SK-N-MC (cell line): ENCODE data around the gene OSBPL10.

ENCODE experiments used
- DNase-seq: peaks from one replicate; pipeline ENCODE4 v3.0.0-alpha.2; 2011; ENCODE audit warnings: low read depth, low spot score
- H3K27ac ChIP-seq: fragments of 200-600 bp; sonication (generic); 2 replicates; pipeline ENCODE4 v1.5.1; 2016; ENCODE audit warnings: mixed run types
- H3K36me3 ChIP-seq: fragments of 200-600 bp; sonication (generic); 2 replicates; pipeline ENCODE4 v1.6.1; 2017; ENCODE audit warnings: antibody characterized with exemption, low read length, mixed read lengths; ENCODE audit not compliant: insufficient read depth
- H3K4me3 ChIP-seq: fragments of 200-600 bp; sonication (generic); 2 replicates; pipeline ENCODE4 v1.5.1; 2016
- H3K9ac ChIP-seq: fragments of 200-600 bp; sonication (generic); 2 replicates; pipeline ENCODE4 v1.8.0; 2017; ENCODE audit warnings: mixed run types, mixed read lengths; ENCODE audit not compliant: insufficient read length
- H3K9me3 ChIP-seq: fragments of 200-600 bp; sonication (generic); 2 replicates; pipeline ENCODE4 v1.6.1; 2017; ENCODE audit warnings: low read depth, mild to moderate bottlenecking, antibody characterized with exemption, low read length, moderate library complexity, mixed read lengths
- EZH2 ChIP-seq: fragments of 200-600 bp; sonication (generic); IDR thresholded peaks from one replicate; pipeline ENCODE4 v1.6.1; 2017; ENCODE audit warnings: antibody characterized with exemption
- FOXP2 ChIP-seq: optimal IDR thresholded peaks from 2 replicates; pipeline ENCODE3; 2011; ENCODE audit warnings: mild to moderate bottlenecking, moderate library complexity; ENCODE audit not compliant: insufficient read depth; ENCODE audit errors: extremely low read length, control extremely low read depth
- POLR2AphosphoS5 ChIP-seq: IDR thresholded peaks from 2 replicates; pipeline ENCODE4 v1.6.1; 2012; ENCODE audit warnings: mild to moderate bottlenecking, low read depth, low read length, borderline replicate concordance

Gene OSBPL10

DNA sequence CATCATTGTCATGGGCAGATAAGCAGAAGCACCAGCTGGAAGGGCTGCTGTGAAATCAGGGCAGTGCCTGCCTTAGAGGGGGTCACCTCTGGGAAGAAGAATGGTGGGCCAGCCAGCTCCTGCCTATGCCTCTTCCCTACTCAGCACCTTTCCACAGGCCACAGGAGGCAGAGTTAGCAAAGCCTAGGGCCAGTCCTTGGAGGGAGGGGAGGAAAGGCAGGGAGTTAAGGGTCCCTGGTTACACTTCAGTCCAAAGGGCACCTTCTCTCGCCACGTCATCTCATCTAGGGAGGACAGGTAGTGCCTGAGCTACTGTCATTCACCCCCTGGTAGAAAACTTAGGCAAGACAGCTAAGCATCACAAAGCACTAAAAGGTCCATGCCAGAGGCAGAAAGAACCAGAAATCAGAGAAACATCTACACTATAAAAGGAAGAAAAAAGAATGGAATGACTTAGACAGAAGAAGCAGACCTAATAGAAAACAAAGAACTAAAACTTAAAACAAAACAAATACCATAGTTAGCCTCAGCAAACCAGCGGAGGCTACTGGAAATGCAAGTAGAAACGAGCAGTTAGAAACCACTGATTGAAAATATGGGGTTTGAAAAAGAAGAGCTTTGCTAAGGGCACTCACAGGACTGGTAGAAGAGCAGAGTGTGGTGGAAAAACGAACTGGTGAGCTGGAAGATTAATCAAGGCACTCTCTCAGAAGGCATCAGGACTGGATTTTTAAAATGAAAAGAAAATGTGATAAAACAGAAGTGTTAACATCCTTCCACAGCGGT, 84.2 kb downstream of the OSBPL10 start:
- Histone ChIP-seq H3K9me3 (no peaks in the 10 kb centered on the region), H3K36me3 (no peaks in the 10 kb centered on the region), H3K27ac (no peak overlapping the region), H3K9ac (no peak overlapping the region), H3K4me3 (no peak overlapping the region)
- TF ChIP-seq EZH2 = no peak
- TF ChIP-seq FOXP2 = no peak
- no peak for TF ChIP-seq POLR2AphosphoS5
- DNase-seq = no peak

GRCh38 chr3:31896026-31896425, 85.0 kb downstream of the OSBPL10 start:
- Histone ChIP-seq H3K27ac (no peak overlapping the region), H3K4me3 (no peak overlapping the region), H3K36me3 (no peaks in the 10 kb centered on the region), H3K9me3 (no peaks in the 10 kb centered on the region), H3K9ac (no peak overlapping the region)
- DNase-seq = no peak
- TF ChIP-seq FOXP2 (no peak), POLR2AphosphoS5 (no peak), EZH2 (no peak)

DNA sequence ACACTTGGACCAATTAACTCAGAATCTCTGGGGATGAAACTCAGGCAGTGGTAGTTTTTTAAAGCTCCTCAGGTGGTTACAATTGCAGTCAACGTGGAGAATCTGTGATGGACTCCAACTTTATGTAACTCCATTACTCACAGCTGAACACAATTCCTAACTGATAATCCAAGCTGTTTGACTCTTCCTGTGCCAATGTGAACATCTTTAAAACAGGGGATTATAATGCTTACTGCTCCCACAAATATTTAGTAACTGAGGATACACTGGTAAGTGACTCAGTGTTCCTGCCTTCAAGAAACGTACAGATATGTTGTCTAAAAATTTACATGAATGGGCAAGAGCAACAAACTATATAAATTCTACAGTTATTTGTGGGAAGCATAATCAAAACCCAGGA, 85.6 kb downstream of the OSBPL10 start:
- Histone ChIP-seq H3K4me3 (no peak overlapping the region), H3K36me3 (no peaks in the 10 kb centered on the region), H3K27ac (no peak overlapping the region), H3K9me3 (no peaks in the 10 kb centered on the region), H3K9ac (no peak overlapping the region)
- DNase-seq = no peak
- no peak for TF ChIP-seq POLR2AphosphoS5
- no peak for TF ChIP-seq FOXP2
- TF ChIP-seq EZH2 = no peak

- no peak overlapping the region for H3K4me3 ChIP-seq
Measured at GRCh38 chr3:31892916-31893573, 88.0 kb downstream of the OSBPL10 start.

GRCh38 chr3:31892500-31892899, 88.6 kb downstream of the OSBPL10 start:
- no peak overlapping the region for H3K4me3 ChIP-seq
- TF ChIP-seq FOXP2 = no peak
- no peak for TF ChIP-seq EZH2
- H3K9me3 ChIP-seq = no peaks in the 10 kb centered on the region
- DNase-seq = no peak
- H3K9ac ChIP-seq = no peak overlapping the region
- H3K27ac ChIP-seq = no peak overlapping the region
- H3K36me3 ChIP-seq = no peaks in the 10 kb centered on the region

More at GRCh38 chr3:31892916-31893573, 88.0 kb downstream of the OSBPL10 start:
- Histone ChIP-seq H3K27ac (no peak overlapping the region), H3K9ac (no peak overlapping the region), H3K36me3 (no peaks in the 10 kb centered on the region), H3K9me3 (no peaks in the 10 kb centered on the region)
- no peak for DNase-seq
- TF ChIP-seq POLR2AphosphoS5 (no peak), EZH2 (no peak), FOXP2 (no peak)

DNA sequence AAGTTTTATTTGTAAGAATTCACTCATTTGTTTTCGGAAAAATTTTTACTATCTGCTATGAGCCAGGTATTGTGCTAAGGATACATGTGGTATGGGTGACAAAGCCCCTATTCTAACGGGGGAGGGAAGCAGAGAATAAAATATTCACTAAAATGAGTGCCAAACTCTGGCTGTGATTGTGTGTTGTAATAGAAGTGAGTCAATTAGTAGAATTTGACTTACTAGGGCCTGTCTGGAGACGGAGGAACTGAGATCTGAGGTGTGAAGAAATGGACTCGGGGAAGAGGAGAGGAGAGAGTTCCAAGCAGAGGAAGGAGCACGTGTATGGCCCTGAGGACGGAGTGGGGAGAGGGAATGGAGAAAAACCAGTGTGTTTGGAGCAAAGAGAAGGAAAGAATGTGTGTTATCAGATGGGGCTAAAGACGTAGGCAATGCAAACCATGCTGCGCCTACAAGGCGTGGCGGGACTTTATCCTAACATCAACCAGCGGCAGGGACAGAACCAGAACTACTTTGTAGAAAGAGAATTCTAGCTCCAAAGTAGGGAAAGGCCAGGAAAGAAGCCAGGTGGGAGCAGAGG, 89.1 kb downstream of the OSBPL10 start:
- no peak overlapping the region for H3K27ac ChIP-seq
- H3K36me3 ChIP-seq = no peaks in the 10 kb centered on the region
- H3K9me3 ChIP-seq = no peaks in the 10 kb centered on the region
- no peak overlapping the region for H3K9ac ChIP-seq
- TF ChIP-seq FOXP2 = no peak
- no peak overlapping the region for H3K4me3 ChIP-seq
- no peak for DNase-seq

DNA sequence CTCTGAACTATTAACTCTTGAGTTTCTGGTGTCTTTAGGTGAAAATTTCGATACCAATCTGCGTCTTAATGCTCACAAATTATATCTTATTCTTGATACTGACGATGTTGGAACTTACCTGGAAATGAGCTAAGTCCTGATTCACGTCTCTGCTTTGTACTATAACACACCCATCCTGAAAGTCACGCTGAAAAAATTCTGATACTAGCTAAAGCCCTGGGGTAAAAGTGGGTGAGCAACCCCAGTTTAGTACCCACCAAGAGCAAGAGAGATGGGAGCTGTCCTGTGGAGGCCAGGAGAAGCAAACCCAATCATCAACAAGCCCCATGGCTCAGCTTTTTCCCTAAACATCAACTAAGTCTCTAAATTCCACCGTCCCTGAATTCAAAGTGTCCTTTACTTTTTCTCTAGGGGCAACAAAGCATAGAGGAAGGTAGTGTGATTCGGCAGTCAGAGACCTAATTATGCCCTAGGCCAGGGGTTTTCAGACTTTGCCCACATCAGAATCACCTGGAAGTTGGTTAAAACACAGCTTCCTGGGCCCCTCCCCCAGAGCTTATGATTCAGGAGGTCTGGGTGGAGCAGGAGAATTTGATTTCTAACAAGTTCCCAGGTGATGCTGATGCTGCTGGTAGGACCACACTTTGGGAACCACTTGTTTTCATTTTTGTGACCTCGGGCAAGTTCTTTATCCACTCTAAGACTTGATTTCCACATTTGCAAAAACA, 90.2 kb downstream of the OSBPL10 start:
- TF ChIP-seq POLR2AphosphoS5 = no peak
- TF ChIP-seq EZH2 = no peak
- no peak for TF ChIP-seq FOXP2
- Histone ChIP-seq H3K27ac (no peak overlapping the region), H3K9me3 (no peaks in the 10 kb centered on the region), H3K36me3 (no peaks in the 10 kb centered on the region), H3K9ac (no peak overlapping the region), H3K4me3 (no peak overlapping the region)
- DNase-seq = no peak

DNA sequence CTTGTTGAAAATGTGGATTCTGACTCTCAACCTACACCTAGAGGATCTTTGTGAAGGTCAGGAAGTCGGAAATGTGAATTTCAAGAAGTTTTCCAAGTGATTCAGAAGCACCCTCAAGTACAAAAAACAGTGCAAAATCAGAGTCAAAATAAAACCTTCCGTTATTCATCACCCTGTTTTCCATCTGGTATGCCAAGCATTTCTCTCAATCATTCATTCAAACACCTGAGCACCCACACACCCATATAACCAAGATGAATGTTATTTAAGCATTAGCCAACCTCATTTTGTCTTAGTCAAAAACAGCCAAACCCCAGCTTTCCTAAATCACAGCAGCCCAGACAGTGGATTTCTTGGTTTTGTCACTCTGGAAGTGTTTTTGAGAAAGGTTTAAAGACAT, 91.1 kb downstream of the OSBPL10 start:
- no peaks in the 10 kb centered on the region for H3K9me3 ChIP-seq
- no peaks in the 10 kb centered on the region for H3K36me3 ChIP-seq
- no peak overlapping the region for H3K9ac ChIP-seq
- no peak for TF ChIP-seq FOXP2
- no peak for TF ChIP-seq EZH2
- TF ChIP-seq POLR2AphosphoS5 = no peak
- no peak for DNase-seq
- H3K27ac ChIP-seq = no peak overlapping the region
- H3K4me3 ChIP-seq = no peak overlapping the region
